ENCODE data around the gene NSUN2.

NSUN2 gene

GRCh38 chr5:6553972-6554371 is 78.9 kb downstream of the NSUN2 start:
- DNase-seq: no peak

GRCh38 chr5:6552612-6553011 is 80.2 kb downstream of the NSUN2 start:
- no peak for DNase-seq

DNA sequence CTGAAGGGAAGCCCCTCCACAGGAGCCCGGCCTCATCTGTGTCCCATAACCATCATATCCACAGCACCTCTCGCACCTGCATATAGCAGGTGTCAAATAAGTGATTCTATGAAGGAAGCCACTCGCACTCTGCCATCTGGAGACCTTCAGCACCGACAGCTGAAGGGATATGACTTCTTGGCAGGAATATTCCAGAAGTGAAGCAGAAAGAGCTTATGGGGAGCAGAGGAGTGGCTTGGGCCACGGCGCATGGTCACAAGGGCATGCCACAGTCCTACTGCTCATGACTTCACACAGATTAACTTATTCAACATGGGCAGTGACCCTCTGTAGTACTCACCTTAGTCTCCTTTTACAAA is 80.9 kb downstream of the NSUN2 start:
- DNase-seq: no peak

GRCh38 chr5:6551287-6551954 is 81.4 kb downstream of the NSUN2 start:
- no peak for DNase-seq

GRCh38 chr5:6550628-6551027 is 82.2 kb downstream of the NSUN2 start:
- no peak for DNase-seq
